ENCODE data around the gene LRRK1. TPM values are rescaled to one million over a fixed set of nuclear protein-coding genes. Genes with fewer than 3 reads are reported as not detected.
"Not testable (repeated sequence)": the region's sequence is repeated elsewhere in the genome, so short reads cannot be mapped to it uniquely, and the experiment has no call there.

Gene LRRK1
- total RNA-seq, 1 donor from 2014 or later: 2.4 TPM

DNA sequence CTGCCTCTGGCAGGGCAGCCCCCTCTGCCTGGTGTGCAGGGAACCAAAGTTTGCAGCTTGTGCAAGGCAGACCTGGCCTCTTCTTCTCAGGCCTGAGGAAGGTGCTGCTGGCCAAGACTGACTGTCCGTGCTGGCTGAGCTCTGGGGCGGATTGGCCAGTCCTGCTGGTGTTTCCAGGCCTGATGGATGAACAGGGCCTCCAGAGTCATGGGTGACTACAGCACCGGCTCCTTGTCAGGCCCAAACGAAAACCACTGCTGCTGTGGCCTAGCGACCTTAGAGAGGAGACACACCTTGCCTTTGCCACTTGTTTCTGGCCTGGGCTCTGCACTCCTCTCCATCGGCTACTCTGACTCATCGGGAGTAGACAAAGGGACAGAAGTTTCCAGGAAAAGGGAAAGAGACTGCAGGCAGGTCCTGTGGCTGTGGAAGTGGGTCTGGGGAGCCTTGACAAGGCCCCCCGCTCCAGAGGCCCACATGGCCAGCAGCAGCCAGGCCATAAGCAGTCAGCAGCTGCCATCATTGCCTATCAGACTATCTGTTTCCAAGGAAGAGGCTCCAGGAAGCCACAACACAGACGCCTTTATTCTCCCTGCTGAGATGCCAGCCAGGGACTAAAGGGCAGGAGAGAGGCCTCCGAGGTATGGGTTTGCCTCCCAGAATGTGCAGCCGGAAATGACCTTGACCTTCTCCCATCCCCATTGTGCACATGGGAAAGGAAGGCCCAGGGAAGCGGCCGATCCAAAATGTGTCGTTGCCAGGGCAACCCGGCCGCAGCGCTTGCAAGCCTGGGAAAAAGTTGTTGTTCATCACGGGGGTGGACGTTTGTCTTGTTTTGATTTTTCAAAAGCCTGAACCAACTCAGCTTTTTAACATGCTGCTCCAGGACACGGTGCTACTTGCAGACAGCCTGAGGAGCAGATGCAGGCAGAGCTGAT, 172.2 kb downstream of the LRRK1 start:
- intact Hi-C loops (cut with micrococcal nuclease): no loop called here
- H3K27me3 Mint-ChIP-seq (ENCODE audit: low read depth): peaks cover 15% of the 10 kb centered on the region
- H3K36me3 Mint-ChIP-seq (ENCODE audit: low read depth): no peaks in the 10 kb centered on the region
- peaks cover 19% of the 10 kb centered on the region for H3K4me1 Mint-ChIP-seq (ENCODE audit: low read depth)
- no peak overlapping the region for H3K27ac Mint-ChIP-seq
- H3K9me3 Mint-ChIP-seq: no peaks in the 10 kb centered on the region
- no peak overlapping the region for H3K4me3 Mint-ChIP-seq (ENCODE audit: low read depth)
- DNase-seq (ENCODE audit: low spot score): no peak

DNA sequence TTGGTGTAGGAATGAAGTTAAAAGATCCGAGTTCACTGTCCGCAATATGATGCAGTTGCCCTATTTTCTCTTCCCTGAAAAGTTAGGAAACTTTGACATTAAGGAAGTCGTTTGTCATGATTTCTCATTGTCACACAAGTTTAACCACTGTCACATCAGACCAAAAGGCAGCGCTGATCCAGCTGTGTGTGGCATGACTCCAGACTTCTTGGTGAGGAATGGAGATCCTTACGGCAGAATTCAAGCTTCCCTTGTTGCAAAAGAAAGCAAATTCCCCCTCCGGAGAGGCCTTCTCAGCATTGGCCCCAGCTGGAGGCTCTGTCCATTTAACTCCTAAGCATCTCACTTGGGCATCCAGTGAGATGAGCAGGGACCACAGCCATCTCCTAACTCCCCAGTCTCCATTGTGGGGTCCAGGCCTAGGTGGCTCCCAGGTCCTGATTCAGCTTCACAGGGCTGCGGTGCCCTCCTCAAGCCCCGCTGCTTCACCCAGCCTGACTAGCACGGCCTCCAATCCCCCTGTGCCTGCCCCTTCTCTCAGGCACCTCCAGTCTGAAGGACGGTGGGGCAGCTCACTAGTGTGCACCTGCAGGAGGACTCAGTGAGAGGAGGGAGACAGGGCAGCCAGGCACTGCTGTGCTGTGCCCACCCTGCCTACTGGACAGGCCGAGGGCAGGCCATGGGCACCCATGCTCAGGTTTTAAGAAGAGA, 173.2 kb downstream of the LRRK1 start:
- Mint-ChIP-seq H3K27me3 (ENCODE audit: low read depth) (peaks cover 18% of the 10 kb centered on the region), H3K36me3 (ENCODE audit: low read depth) (no peaks in the 10 kb centered on the region), H3K4me3 (ENCODE audit: low read depth) (no peak overlapping the region), H3K4me1 (ENCODE audit: low read depth) (peaks cover 22% of the 10 kb centered on the region), H3K27ac (no peak overlapping the region), H3K9me3 (no peaks in the 10 kb centered on the region)
- no peak for DNase-seq (ENCODE audit: low spot score)
- intact Hi-C loops (cut with micrococcal nuclease): no loop called here

DNA sequence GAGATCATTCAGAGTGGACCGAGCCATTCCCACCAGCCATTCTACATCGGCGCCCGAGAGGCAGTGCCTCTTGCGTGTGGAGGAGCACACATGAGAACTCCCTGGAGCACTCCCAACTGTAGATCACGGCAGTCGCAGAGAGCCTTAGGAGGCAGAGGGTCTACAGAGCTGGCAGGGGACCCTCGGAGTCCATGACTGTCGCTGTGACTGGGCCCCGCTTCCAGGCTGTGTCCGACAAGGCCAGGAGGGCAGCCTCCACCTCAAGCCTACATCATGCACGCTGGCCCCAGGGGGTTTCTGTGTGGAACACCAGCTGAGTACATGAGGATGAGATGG, 173.7 kb downstream of the LRRK1 start:
- Mint-ChIP-seq H3K27me3 (ENCODE audit: low read depth) (peaks cover 18% of the 10 kb centered on the region), H3K27ac (no peak overlapping the region), H3K4me3 (ENCODE audit: low read depth) (no peak overlapping the region), H3K36me3 (ENCODE audit: low read depth) (no peaks in the 10 kb centered on the region), H3K4me1 (ENCODE audit: low read depth) (peaks cover 22% of the 10 kb centered on the region), H3K9me3 (no peaks in the 10 kb centered on the region)
- DNase-seq (ENCODE audit: low spot score): no peak
- intact Hi-C loops (cut with micrococcal nuclease): no loop called here

DNA sequence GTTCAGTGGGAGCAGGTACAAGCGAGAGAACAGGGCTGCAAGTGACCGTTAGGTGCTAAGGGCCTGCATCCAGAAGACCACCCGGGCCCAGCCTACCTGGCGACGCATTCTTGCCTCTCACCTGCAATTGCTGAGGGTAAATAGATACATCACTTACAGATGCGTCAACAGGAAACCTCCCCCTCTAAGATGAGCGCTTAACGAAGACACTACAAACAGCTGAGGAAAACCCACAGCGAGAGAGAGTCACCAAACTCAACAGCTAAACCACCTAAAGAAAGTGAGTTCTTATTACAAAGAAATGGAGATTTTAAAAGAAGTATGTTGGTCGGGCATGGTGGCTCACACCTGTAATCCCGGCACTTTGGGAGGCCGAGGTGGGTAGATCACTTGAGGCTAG, 174.8 kb downstream of the LRRK1 start:
- H3K9me3 Mint-ChIP-seq: no peaks in the 10 kb centered on the region
- intact Hi-C loops (cut with micrococcal nuclease): no loop called here
- peaks cover 18% of the 10 kb centered on the region for H3K27me3 Mint-ChIP-seq (ENCODE audit: low read depth)
- H3K27ac Mint-ChIP-seq: no peak overlapping the region
- no peak for DNase-seq (ENCODE audit: low spot score)
- no peaks in the 10 kb centered on the region for H3K36me3 Mint-ChIP-seq (ENCODE audit: low read depth)
- H3K4me3 Mint-ChIP-seq (ENCODE audit: low read depth): no peak overlapping the region
- peaks cover 26% of the 10 kb centered on the region for H3K4me1 Mint-ChIP-seq (ENCODE audit: low read depth)

DNA sequence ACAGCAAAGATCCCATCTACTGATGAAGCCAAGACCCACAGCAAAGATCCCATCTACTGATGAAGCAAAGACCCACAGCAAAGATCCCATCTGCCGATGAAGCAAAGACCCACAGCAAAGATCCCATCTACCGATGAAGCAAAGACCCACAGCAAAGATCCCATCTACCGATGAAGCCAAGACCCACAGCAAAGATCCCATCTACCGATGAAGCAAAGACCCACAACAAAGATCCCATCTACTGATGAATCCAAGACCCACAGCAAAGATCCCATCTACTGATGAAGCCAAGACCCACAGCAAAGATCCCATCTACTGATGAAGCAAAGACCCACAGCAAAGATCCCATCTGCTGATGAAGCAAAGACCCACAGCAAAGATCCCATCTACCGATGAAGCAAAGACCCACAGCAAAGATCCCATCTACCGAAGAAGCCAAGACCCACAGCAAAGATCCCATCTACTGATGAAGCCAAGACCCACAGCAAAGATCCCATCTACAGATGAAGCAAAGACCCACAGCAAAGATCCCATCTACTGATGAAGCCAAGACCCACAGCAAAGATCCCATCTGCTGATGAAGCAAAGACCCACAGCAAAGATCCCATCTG, 176.7 kb downstream of the LRRK1 start:
- H3K36me3 Mint-ChIP-seq (ENCODE audit: low read depth); H3K4me3 Mint-ChIP-seq (ENCODE audit: low read depth); H3K9me3 Mint-ChIP-seq; intact Hi-C loops (cut with micrococcal nuclease); H3K27ac Mint-ChIP-seq; DNase-seq (ENCODE audit: low spot score): not testable (repeated sequence)
- peaks cover 22% of the 10 kb centered on the region for H3K4me1 Mint-ChIP-seq (ENCODE audit: low read depth)
- peaks cover 18% of the 10 kb centered on the region for H3K27me3 Mint-ChIP-seq (ENCODE audit: low read depth)

DNA sequence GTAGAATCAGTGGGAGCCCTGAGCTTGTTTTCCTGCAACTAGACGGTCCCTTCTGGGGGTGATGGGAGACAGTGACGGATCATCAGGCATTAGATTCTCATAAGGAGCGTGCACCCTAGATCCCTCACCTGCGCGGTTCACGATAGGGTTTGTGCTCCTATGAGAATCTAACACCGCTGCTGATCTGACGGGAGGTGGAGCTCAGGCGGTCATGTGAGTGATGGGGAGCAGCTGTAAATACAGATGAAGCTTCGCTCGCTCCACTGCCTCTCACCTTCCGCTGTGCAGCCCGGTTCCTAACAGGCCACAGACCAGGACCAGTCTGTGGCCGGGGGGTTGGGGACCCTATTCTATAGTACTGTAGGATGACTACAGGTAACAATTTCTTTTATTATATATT, 178.0 kb downstream of the LRRK1 start:
- Mint-ChIP-seq H3K27me3 (ENCODE audit: low read depth) (peaks cover 18% of the 10 kb centered on the region), H3K4me1 (ENCODE audit: low read depth) (peaks cover 22% of the 10 kb centered on the region), H3K36me3 (ENCODE audit: low read depth) (no peaks in the 10 kb centered on the region), H3K27ac (no peak overlapping the region), H3K9me3 (peaks cover 5% of the 10 kb centered on the region), H3K4me3 (ENCODE audit: low read depth) (no peak overlapping the region)
- no peak for DNase-seq (ENCODE audit: low spot score)
- intact Hi-C loops (cut with micrococcal nuclease): no loop called here

DNA sequence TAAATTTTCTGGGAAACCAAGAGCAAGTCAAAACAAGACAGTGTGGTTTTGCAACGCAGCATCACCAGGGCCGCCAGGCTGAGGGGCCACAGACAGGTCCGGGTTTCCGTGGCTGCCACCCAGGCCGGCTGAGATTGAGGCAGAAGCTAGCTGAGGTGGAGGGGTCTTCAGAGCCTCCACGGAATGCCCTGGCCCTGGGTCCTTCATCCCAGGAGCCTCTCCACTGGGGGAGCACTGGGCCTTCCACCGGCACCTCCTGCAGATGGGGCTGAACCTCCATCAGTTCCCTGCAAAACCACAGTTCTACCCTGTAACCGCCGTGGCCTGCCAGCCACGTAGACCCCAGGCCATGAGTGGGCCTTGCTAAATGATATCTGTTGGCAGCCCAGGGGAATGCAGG, 180.0 kb downstream of the LRRK1 start:
- Mint-ChIP-seq H3K27me3 (ENCODE audit: low read depth) (peaks cover 16% of the 10 kb centered on the region), H3K27ac (no peak overlapping the region), H3K4me3 (ENCODE audit: low read depth) (no peak overlapping the region), H3K4me1 (ENCODE audit: low read depth) (peaks cover 19% of the 10 kb centered on the region), H3K9me3 (peaks cover 5% of the 10 kb centered on the region), H3K36me3 (ENCODE audit: low read depth) (no peaks in the 10 kb centered on the region)
- intact Hi-C loops (cut with micrococcal nuclease): no loop called here
- no peak for DNase-seq (ENCODE audit: low spot score)

DNA sequence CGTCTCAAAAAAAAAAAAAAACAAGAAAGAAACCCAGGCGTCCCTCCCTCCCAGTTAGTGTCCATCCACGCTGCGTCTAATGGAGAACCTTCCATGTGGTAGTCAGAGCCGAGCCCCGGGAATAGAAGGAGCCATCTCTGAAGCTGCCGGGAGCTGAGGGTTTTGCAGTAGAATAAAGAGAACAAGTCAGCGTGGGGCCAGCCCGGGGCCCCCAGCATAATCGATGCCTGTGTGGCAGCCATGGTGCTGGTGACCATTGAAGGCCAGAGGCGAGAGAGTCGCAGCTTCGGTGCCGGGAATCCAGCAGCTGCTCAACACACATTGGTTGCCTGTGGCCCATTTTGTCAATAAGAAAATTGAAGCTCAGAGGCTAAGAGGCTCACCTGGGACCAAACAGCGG, 181.0 kb downstream of the LRRK1 start:
- peaks cover 11% of the 10 kb centered on the region for H3K27me3 Mint-ChIP-seq (ENCODE audit: low read depth)
- no peak for DNase-seq (ENCODE audit: low spot score)
- H3K4me3 Mint-ChIP-seq (ENCODE audit: low read depth): no peak overlapping the region
- peaks cover 5% of the 10 kb centered on the region for H3K9me3 Mint-ChIP-seq
- intact Hi-C loops (cut with micrococcal nuclease): no loop called here
- H3K27ac Mint-ChIP-seq: no peak overlapping the region
- peaks cover 16% of the 10 kb centered on the region for H3K4me1 Mint-ChIP-seq (ENCODE audit: low read depth)
- H3K36me3 Mint-ChIP-seq (ENCODE audit: low read depth): no peaks in the 10 kb centered on the region

DNA sequence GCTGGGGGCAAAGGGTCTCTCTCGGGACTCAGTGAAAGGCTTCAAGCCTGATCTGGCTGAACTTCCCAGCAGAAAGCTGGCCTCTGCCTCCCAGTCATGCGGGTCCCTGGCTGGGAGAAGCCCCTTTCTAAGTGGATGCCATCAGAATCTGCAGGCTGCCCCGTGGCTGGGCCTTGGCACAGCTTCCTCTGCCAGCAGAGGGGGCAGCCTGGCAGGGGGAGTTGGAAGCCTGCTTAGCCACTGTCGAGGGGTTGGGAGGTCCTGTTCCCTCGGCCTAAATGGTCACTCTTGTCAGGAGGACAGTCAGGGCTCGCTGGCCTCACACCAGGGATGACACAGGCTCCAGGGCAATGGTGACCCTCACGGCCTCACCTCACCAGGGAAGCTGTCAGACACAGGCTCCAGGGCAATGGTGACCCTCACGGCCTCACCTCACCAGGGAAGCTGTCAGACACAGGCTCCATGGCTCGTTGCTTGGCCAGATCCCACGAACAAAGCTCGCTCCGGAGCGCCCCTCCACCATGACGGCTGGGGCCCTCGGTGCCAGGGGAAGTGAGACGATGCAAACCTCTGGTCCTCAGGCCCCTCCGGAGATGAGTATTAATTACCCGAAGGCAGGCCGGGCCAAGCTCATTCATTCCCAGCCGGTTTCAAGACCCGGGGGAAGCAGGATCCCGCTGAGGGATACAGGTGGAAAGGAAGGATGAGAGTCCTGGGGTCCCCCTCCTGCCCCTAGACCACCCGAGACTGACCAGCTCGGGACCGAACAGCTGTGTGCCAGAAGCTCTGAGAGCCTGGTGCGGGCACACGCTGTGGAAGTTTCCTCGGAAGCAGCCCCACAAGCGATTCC, 181.7 kb downstream of the LRRK1 start:
- H3K4me1 Mint-ChIP-seq (ENCODE audit: low read depth): peaks cover 15% of the 10 kb centered on the region
- no peaks in the 10 kb centered on the region for H3K36me3 Mint-ChIP-seq (ENCODE audit: low read depth)
- no peak overlapping the region for H3K4me3 Mint-ChIP-seq (ENCODE audit: low read depth)
- DNase-seq (ENCODE audit: low spot score): no peak
- H3K27me3 Mint-ChIP-seq (ENCODE audit: low read depth): peaks cover 7% of the 10 kb centered on the region
- H3K27ac Mint-ChIP-seq: no peak overlapping the region
- peaks cover 5% of the 10 kb centered on the region for H3K9me3 Mint-ChIP-seq
- intact Hi-C loops (cut with micrococcal nuclease): no loop called here

DNA sequence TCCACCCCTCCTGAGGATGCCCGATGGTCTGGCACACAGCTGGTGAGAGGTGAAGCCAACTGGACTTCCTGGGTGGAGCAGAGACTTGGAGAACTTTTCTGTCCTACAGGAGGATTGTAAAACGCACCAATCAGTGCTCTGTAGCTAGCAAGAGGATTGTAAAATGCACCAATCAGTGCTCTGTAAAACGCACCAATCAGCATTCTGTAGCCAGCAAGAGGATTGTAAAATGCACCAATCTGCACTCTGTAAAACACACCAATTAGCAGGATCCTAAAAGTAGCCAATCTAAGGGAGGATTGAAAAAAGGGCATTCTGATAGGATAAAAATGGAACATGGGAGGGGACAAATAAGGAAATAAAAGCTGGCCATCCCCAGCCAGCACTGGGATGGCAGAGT, 182.5 kb downstream of the LRRK1 start:
- Mint-ChIP-seq H3K4me3 (ENCODE audit: low read depth) (no peak overlapping the region), H3K4me1 (ENCODE audit: low read depth) (peaks cover 9% of the 10 kb centered on the region), H3K36me3 (ENCODE audit: low read depth) (no peaks in the 10 kb centered on the region), H3K27ac (no peak overlapping the region), H3K9me3 (peaks cover 5% of the 10 kb centered on the region), H3K27me3 (ENCODE audit: low read depth) (peaks cover 3% of the 10 kb centered on the region)
- intact Hi-C loops (cut with micrococcal nuclease): no loop called here
- no peak for DNase-seq (ENCODE audit: low spot score)

DNA sequence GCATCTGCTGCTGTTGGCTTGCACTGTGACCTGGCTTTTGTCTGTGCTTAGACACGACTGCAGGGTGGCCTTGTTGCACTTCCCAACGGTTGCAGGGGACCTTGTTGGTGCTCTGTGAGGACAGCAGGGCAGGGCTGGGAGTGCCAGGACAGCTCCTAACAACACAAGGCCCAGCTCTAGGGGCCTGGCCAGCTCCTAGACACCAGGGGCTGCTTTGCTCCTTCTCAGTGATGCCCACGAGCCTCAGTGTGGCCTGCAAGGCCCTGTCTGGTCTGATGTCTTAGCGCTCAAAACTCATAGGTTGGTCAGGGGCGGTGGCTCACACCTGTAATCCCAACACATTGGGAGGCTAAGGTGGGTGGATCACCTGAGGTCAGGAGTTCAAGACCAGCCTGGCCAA, 183.6 kb downstream of the LRRK1 start:
- no peak overlapping the region for H3K4me3 Mint-ChIP-seq (ENCODE audit: low read depth)
- no peak for DNase-seq (ENCODE audit: low spot score)
- intact Hi-C loops (cut with micrococcal nuclease): no loop called here
- peaks cover 9% of the 10 kb centered on the region for H3K4me1 Mint-ChIP-seq (ENCODE audit: low read depth)
- H3K27ac Mint-ChIP-seq: no peak overlapping the region
- no peaks in the 10 kb centered on the region for H3K36me3 Mint-ChIP-seq (ENCODE audit: low read depth)
- peaks cover 5% of the 10 kb centered on the region for H3K9me3 Mint-ChIP-seq
- no peaks in the 10 kb centered on the region for H3K27me3 Mint-ChIP-seq (ENCODE audit: low read depth)

DNA sequence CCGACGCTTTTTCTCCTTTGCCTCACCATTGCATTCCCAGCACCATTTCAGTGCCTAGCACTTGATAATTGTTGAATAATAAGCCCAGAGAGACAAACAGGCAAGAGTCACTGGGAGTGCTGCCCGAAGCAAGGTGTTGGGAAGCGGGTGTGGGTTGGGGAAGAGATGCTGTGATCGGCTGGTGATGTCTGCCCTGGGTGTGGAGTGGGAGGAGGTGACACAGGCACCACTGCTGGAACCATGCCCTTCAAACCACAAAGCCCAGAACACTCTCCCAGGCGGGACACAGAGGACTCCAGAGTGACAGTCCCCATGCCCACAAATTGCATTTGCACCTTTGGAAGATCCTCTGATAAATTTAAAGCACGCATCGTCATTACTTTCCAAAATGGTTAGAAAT, 184.4 kb downstream of the LRRK1 start:
- H3K9me3 Mint-ChIP-seq: peaks cover 5% of the 10 kb centered on the region
- DNase-seq (ENCODE audit: low spot score): no peak
- no peak overlapping the region for H3K4me3 Mint-ChIP-seq (ENCODE audit: low read depth)
- no peaks in the 10 kb centered on the region for H3K36me3 Mint-ChIP-seq (ENCODE audit: low read depth)
- H3K4me1 Mint-ChIP-seq (ENCODE audit: low read depth): peaks cover 8% of the 10 kb centered on the region
- H3K27me3 Mint-ChIP-seq (ENCODE audit: low read depth): no peaks in the 10 kb centered on the region
- intact Hi-C loops (cut with micrococcal nuclease): no loop called here
- no peak overlapping the region for H3K27ac Mint-ChIP-seq
